ENCODE results near the gene PRSS16. TPM values are rescaled to one million over a fixed set of nuclear protein-coding genes. Genes with fewer than 3 reads are reported as not detected.

Gene PRSS16
- total and polyA plus RNA-seq, 9 of the 15 experiments (the other 6 are each of a cell fraction or from before 2014, with no cell fraction given), result 4.5 to 21.3 (median 12.1) TPM

- TF ChIP-seq, protein P1, sequence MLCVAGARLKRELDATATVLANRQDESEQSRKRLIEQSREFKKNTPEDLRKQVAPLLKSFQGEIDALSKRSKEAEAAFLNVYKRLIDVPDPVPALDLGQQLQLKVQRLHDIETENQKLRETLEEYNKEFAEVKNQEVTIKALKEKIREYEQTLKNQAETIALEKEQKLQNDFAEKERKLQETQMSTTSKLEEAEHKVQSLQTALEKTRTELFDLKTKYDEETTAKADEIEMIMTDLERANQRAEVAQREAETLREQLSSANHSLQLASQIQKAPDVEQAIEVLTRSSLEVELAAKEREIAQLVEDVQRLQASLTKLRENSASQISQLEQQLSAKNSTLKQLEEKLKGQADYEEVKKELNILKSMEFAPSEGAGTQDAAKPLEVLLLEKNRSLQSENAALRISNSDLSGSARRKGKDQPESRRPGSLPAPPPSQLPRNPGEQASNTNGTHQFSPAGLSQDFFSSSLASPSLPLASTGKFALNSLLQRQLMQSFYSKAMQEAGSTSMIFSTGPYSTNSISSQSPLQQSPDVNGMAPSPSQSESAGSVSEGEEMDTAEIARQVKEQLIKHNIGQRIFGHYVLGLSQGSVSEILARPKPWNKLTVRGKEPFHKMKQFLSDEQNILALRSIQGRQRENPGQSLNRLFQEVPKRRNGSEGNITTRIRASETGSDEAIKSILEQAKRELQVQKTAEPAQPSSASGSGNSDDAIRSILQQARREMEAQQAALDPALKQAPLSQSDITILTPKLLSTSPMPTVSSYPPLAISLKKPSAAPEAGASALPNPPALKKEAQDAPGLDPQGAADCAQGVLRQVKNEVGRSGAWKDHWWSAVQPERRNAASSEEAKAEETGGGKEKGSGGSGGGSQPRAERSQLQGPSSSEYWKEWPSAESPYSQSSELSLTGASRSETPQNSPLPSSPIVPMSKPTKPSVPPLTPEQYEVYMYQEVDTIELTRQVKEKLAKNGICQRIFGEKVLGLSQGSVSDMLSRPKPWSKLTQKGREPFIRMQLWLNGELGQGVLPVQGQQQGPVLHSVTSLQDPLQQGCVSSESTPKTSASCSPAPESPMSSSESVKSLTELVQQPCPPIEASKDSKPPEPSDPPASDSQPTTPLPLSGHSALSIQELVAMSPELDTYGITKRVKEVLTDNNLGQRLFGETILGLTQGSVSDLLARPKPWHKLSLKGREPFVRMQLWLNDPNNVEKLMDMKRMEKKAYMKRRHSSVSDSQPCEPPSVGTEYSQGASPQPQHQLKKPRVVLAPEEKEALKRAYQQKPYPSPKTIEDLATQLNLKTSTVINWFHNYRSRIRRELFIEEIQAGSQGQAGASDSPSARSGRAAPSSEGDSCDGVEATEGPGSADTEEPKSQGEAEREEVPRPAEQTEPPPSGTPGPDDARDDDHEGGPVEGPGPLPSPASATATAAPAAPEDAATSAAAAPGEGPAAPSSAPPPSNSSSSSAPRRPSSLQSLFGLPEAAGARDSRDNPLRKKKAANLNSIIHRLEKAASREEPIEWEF (CRISPR knock-in tag; IDR thresholded peaks at IDR 0.05), result no peak
- peak; percentile 77 for TF ChIP-seq ZBTB33 (CRISPR knock-in tag; IDR thresholded peaks at IDR 0.05)
- TF ChIP-seq ZKSCAN1 (IDR thresholded peaks at IDR 0.05; ENCODE audit: low read depth, low read length), result no peak; the same call in 1 of the 2 replicates
- TF ChIP-seq CREB3L1 (IDR thresholded peaks at IDR 0.05; ENCODE audit: borderline replicate concordance, low read depth), result peak; percentile 69; the same call in 1 of the 2 replicates
- TF ChIP-seq L3MBTL2 (IDR thresholded peaks at IDR 0.05), result peak; percentile 98
- TF ChIP-seq, protein P2, sequence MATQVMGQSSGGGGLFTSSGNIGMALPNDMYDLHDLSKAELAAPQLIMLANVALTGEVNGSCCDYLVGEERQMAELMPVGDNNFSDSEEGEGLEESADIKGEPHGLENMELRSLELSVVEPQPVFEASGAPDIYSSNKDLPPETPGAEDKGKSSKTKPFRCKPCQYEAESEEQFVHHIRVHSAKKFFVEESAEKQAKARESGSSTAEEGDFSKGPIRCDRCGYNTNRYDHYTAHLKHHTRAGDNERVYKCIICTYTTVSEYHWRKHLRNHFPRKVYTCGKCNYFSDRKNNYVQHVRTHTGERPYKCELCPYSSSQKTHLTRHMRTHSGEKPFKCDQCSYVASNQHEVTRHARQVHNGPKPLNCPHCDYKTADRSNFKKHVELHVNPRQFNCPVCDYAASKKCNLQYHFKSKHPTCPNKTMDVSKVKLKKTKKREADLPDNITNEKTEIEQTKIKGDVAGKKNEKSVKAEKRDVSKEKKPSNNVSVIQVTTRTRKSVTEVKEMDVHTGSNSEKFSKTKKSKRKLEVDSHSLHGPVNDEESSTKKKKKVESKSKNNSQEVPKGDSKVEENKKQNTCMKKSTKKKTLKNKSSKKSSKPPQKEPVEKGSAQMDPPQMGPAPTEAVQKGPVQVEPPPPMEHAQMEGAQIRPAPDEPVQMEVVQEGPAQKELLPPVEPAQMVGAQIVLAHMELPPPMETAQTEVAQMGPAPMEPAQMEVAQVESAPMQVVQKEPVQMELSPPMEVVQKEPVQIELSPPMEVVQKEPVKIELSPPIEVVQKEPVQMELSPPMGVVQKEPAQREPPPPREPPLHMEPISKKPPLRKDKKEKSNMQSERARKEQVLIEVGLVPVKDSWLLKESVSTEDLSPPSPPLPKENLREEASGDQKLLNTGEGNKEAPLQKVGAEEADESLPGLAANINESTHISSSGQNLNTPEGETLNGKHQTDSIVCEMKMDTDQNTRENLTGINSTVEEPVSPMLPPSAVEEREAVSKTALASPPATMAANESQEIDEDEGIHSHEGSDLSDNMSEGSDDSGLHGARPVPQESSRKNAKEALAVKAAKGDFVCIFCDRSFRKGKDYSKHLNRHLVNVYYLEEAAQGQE (IDR thresholded peaks at IDR 0.05; ENCODE audit: borderline replicate concordance), result peak; percentile 31; the same call in 1 of the 2 replicates
- TF ChIP-seq, protein P2 (CRISPR knock-in tag; IDR thresholded peaks at IDR 0.05; ENCODE audit: low read depth), result no peak
- TF ChIP-seq FOXJ2 (tag; IDR thresholded peaks at IDR 0.05), result no peak; the same call in 1 of the 2 replicates
Observed at GRCh38 chr6:27297857-27298730, 50.6 kb downstream of the PRSS16 start (continued).

Data from K562 (cell line).